ENCODE measurements around the gene CD300LG.

CD300LG gene

GRCh38 chr17:43900858-43901754, 54.1 kb downstream of the CD300LG start:
- TF ChIP-seq, protein P1, sequence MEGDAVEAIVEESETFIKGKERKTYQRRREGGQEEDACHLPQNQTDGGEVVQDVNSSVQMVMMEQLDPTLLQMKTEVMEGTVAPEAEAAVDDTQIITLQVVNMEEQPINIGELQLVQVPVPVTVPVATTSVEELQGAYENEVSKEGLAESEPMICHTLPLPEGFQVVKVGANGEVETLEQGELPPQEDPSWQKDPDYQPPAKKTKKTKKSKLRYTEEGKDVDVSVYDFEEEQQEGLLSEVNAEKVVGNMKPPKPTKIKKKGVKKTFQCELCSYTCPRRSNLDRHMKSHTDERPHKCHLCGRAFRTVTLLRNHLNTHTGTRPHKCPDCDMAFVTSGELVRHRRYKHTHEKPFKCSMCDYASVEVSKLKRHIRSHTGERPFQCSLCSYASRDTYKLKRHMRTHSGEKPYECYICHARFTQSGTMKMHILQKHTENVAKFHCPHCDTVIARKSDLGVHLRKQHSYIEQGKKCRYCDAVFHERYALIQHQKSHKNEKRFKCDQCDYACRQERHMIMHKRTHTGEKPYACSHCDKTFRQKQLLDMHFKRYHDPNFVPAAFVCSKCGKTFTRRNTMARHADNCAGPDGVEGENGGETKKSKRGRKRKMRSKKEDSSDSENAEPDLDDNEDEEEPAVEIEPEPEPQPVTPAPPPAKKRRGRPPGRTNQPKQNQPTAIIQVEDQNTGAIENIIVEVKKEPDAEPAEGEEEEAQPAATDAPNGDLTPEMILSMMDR (IDR thresholded peaks at IDR 0.05): no peak

GRCh38 chr17:43901861-43902589, 55.0 kb downstream of the CD300LG start:
- TF ChIP-seq, protein P1 (IDR thresholded peaks at IDR 0.05): no peak

DNA sequence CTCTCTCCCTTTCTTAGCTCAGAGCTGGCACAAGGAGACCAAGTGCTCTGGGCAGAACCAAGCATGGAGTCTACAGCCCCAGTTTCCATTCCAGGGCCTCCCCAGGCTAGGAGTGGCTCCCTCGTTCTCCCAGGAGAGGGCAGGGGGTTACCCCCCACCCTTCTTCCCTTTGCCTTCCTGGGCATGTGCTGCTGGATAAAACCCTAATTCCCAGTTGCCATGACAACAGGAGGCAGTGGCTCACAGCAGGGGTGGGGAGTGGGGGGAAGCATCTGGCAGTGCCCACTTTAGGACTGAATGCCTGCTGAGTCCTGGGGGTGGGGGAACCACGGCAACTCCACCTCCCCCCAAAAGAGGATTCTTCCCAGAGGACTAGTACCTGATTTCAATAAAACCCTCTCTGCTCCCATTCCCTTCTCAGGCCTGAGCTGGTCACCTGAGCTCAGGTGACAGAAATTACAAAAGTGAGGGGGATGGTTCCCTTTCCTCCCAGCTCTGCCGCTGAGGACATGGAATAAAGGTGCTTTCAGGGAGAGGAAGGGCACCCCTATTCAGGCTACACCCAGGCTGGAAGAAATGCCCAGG, 58.5 kb downstream of the CD300LG start:
- TF ChIP-seq, protein P1 (IDR thresholded peaks at IDR 0.05): no peak

DNA sequence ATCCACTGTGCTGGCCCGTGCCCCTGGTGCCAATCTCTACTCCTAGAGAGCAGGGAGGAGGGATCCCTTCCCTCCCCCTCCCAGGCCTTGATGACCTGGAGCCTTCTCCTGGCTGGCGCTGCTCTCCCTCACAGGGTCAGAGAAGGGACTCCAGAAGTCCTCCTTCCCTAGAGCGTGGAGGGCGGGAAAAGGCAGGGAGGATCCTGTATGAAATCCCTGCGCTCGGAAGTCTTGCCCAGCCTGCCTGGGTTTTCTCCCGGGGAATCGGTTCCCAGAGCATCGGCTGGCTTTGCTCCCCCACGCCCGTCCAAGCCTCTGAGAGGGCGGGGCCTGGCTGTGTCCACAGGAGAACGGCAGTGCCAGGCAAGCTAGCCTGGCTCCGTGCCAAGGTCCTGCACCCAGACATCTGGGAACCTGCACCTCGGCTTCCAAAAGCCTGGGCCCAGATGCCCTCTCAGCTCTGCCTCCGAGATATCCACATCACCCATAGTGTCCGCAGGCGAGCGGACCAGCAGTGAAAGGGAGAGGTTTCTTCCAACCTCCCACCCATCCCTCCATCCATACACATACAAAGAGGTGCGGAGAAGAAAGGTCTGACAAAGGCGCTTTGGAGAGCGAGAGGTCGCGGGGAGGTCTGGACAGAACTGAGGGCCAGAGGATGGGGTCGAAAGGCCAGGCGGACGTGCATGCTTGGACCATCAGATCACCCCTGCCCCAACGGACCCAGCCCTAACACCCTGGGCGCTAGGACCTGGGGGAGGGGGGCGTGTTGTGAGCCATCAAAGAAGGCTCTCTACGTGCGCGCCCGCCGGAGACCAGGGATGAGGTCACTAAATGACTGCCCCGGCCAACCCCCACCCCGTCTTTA, 59.2 kb downstream of the CD300LG start:
- TF ChIP-seq, protein P1 (IDR thresholded peaks at IDR 0.05): no peak

DNA sequence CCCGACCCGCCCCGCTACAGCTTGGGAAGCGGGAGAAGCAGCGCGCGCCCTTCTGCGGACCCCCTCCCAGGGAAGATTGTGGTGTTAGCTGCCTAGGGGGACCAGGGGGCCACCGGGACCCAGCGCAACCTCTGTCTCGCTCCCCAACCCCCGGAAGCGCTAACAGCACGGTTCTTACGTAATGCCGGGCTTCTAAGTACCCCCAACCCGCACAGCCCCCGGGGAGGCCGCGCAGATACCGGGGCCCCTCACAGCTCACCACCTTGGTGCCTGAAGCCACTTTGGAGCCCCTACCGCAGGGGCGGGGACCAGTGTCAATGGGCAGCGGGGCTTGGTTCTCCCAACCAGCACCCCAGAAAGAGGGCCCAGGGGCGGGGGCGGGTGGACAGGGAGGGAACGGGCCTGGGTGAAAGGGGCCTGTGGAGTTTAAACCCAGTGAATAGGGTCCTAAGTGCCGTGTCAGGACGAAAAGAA, 60.0 kb downstream of the CD300LG start:
- TF ChIP-seq, protein P1 (IDR thresholded peaks at IDR 0.05): no peak

- TF ChIP-seq, protein P1 (IDR thresholded peaks at IDR 0.05): no peak
These were observed 60.5 kb downstream of the CD300LG start, which contains the start of gene MPP2 for GRCh38 chr17:43907425-43907981. Gene MPP2 (minus strand): TSS chr17:43907536. CDS start chr17:43904460, 3,076 bp downstream.
